Measurements from ENCODE around the gene LYRM4.

- TF ChIP-seq CTCF (IDR thresholded peaks at IDR 0.05; ENCODE audit: insufficient read depth, low read length, poor library complexity, severe bottlenecking) = no peak
- no peak for TF ChIP-seq EZH2phosphoT487 (conservative IDR thresholded peaks at IDR 0.05; ENCODE audit: low read length)
Observed at GRCh38 chr6:5234874-5235273, 25.9 kb downstream of the LYRM4 start.

Measured in SU-DHL-6 (cell line).